MCF 10A (cell line): ENCODE data around the gene WWOX. TPM values are rescaled to one million over a fixed set of nuclear protein-coding genes. Genes with fewer than 3 reads are reported as not detected.

Experiments
- BruUV-seq: library from RNA; stranded (reverse); fragments of 400-500 nt; replicated peaks from 2 replicates; lab custom pipeline; 2021; lab: Mats Ljungman, UMichigan
- CTCF ChIA-PET: fragments of 300-600 bp; sonication (Branson Sonifier 250); formaldehyde crosslinking; extraction: SDS; loops from one replicate; lab custom pipeline; 2021; ENCODE audit warnings: antibody characterized with exemption, inconsistent platforms; lab: Yijun Ruan, JAX
- POLR2A ChIA-PET: fragments of 300-600, 350-650 bp; sonication (Branson Sonifier 250); formaldehyde crosslinking; extraction: SDS; loops from one replicate; lab custom pipeline; 2020; ENCODE audit warnings: antibody characterized with exemption, inconsistent platforms; lab: Yijun Ruan, JAX
- DNase-seq: peaks from one replicate; pipeline ENCODE4 v3.0.0-alpha.2; 2018; ENCODE audit not compliant: unreplicated experiment
- H3K27ac Mint-ChIP-seq: one replicate; pipeline ENCODE4 v1.8.0; 2022; ENCODE audit warnings: mild to moderate bottlenecking, low read depth, mixed read lengths; ENCODE audit not compliant: unreplicated experiment
- H3K27me3 Mint-ChIP-seq: one replicate; pipeline ENCODE4 v1.8.0; 2022; ENCODE audit warnings: mixed read lengths; ENCODE audit not compliant: insufficient read depth, unreplicated experiment
- H3K36me3 Mint-ChIP-seq: one replicate; pipeline ENCODE4 v1.8.0; 2022; ENCODE audit warnings: mild to moderate bottlenecking, moderate library complexity, mixed read lengths; ENCODE audit not compliant: insufficient read depth, unreplicated experiment
- H3K4me1 Mint-ChIP-seq: one replicate; pipeline ENCODE4 v1.8.0; 2022; ENCODE audit warnings: mixed read lengths; ENCODE audit not compliant: insufficient read depth, unreplicated experiment
- H3K4me3 Mint-ChIP-seq: one replicate; pipeline ENCODE4 v1.8.0; 2022; ENCODE audit warnings: mild to moderate bottlenecking, moderate library complexity, mixed read lengths; ENCODE audit not compliant: unreplicated experiment
- H3K9me3 Mint-ChIP-seq: one replicate; pipeline ENCODE4 v1.8.0; 2022; ENCODE audit warnings: mixed read lengths; ENCODE audit not compliant: unreplicated experiment
- CTCF ChIP-seq: fragments of 200-600 bp; IDR thresholded peaks from one replicate; pipeline ENCODE4 v1.8.0; 2022; ENCODE audit warnings: antibody characterized with exemption, mild to moderate bottlenecking; ENCODE audit not compliant: unreplicated experiment
- intact Hi-C: fragments of 100-400 bp; cut with micrococcal nuclease; formaldehyde crosslinking; loops from 2 replicates; pipeline ENCODE4 v1.14.1; 2022
- total RNA-seq: library from RNA; stranded (reverse); gene quantifications from 2 replicates; pipeline ENCODE4 v1.2.3, GENCODE V29; 2022

The WWOX gene
- total RNA-seq, 1 experiment from 2014 or later: 18.1 TPM

DNA sequence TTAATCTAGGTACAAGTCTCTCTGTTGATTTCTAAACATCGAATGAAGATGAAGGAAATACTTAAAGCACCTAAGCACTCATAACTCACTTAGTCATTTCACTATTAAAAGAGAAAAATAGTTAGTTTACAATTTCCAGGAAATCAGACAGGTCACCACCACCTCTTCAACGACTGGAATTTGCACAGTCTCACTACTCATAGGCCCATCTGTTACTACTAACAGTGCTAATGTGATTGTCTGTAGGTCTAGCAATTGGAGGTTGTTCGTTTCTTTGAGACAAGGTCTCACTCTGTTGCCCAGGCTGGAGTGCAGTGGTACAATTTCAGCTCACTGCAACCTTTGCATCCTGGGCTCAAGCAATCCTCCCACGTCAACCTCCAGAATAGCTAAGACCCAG, 1056.5 kb downstream of the WWOX start:
- Mint-ChIP-seq H3K9me3 (no peaks in the 10 kb centered on the region), H3K27me3 (no peaks in the 10 kb centered on the region), H3K36me3 (no peaks in the 10 kb centered on the region), H3K4me1 (no peaks in the 10 kb centered on the region), H3K4me3 (no peak overlapping the region), H3K27ac (no peak overlapping the region)
- no peak for TF ChIP-seq CTCF
- ChIA-PET CTCF (no interaction called here), POLR2A (no interaction called here)
- intact Hi-C loops: no loop called here
- BruUV-seq: no TSS peak
- DNase-seq: no peak

- Mint-ChIP-seq H3K36me3 (no peaks in the 10 kb centered on the region), H3K27ac (no peak overlapping the region), H3K27me3 (no peaks in the 10 kb centered on the region), H3K9me3 (no peaks in the 10 kb centered on the region), H3K4me1 (no peaks in the 10 kb centered on the region), H3K4me3 (no peak overlapping the region)
- intact Hi-C loops: no loop called here
- no peak for DNase-seq
- no TSS peak for BruUV-seq
- POLR2A ChIA-PET: no interaction called here
- TF ChIP-seq CTCF: no peak
- CTCF ChIA-PET: interaction anchor here (0.7 kb wide), 1 partner anchor 21 kb away, joined by 3 read pairs; no protein-coding TSS in a partner anchor
Observed at GRCh38 chr16:79156761-79157160, 1057.3 kb downstream of the WWOX start.

DNA sequence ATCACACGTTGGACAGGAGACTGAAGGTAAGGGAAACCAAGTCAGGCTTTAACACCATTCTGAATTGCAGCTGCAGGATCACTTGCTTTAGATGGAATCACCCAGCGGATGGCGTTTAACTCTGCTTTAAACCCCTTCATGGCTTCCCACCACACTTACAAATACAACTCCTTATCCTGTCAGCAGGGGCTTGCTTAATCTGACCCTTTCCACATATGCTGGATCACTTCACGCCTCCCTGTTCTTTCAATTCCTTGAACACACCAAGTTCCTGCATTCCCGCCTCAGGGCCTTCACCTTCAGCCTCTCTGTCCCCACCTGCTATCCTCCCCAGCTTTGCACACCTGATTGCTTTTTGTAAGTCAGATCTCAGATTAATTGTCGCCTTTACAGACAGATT, 1058.9 kb downstream of the WWOX start:
- CTCF ChIA-PET: no interaction called here

DNA sequence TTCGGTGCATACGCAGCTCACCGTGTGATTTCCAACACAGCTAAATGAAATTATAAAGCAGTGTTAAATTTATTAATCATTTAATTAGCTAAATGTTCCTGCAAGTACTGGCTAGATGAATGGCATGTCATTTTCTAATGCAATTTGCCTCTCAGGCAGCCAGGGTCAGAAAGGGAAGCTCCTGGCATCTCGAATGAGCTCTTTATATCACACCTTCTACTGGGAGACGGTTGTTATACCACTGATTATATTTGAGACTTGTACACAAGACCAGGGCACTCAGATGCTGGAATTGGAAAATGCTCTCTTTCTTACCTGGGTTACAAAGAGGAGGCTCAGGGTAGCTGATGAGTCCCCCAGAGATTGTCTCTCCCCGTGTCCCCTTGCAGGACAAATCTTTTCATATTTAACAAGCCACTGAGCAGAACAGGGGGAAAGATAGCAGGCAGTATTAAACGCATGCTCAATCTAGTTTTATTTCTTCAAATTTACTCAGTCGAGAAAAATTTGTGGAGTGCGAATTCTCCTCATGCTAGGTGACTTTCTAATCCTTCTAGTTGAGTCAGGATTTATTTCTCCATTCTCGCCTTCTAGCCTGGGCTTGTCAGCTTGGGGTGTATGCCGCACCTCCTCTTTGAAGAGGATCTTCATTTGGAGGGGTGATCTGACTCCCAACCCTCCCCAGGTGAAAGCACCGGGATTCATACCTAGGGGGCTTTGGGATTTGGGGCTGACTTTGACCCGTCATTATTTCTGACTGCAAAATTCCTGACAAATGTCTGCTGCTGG, 1060.0 kb downstream of the WWOX start:
- no peak overlapping the region for H3K4me3 Mint-ChIP-seq
- no TSS peak for BruUV-seq
- no peak for TF ChIP-seq CTCF
- no peak overlapping the region for H3K27ac Mint-ChIP-seq
- POLR2A ChIA-PET: no interaction called here
- no peaks in the 10 kb centered on the region for H3K9me3 Mint-ChIP-seq
- DNase-seq: no peak
- H3K4me1 Mint-ChIP-seq: peaks cover 4% of the 10 kb centered on the region
- CTCF ChIA-PET: no interaction called here
- no peaks in the 10 kb centered on the region for H3K27me3 Mint-ChIP-seq
- peaks cover 7% of the 10 kb centered on the region for H3K36me3 Mint-ChIP-seq
- intact Hi-C loops: no loop called here

More for the DNA sequence above, 1058.9 kb downstream of the WWOX start:
- DNase-seq: no peak
- Mint-ChIP-seq H3K36me3 (peaks cover under 1% of the 10 kb centered on the region), H3K4me1 (no peaks in the 10 kb centered on the region), H3K4me3 (no peak overlapping the region), H3K27me3 (no peaks in the 10 kb centered on the region), H3K9me3 (no peaks in the 10 kb centered on the region), H3K27ac (no peak overlapping the region)
- intact Hi-C loops: no loop called here
- TF ChIP-seq CTCF: no peak
- BruUV-seq: no TSS peak
- POLR2A ChIA-PET: no interaction called here
